HG02885 (cell line): ENCODE measurements around the gene HOXD3.
A peak's percentile ranks its signal among the peaks of the same experiment; 100 is the strongest.

Experiments used
- ATAC-seq: cut with Tn5 transposase; IDR thresholded peaks from one replicate; pipeline ENCODE4 v1.9.1; 2021; ENCODE audit warnings: mild to moderate bottlenecking; ENCODE audit not compliant: unreplicated experiment, poor library complexity

The HOXD3 gene

DNA sequence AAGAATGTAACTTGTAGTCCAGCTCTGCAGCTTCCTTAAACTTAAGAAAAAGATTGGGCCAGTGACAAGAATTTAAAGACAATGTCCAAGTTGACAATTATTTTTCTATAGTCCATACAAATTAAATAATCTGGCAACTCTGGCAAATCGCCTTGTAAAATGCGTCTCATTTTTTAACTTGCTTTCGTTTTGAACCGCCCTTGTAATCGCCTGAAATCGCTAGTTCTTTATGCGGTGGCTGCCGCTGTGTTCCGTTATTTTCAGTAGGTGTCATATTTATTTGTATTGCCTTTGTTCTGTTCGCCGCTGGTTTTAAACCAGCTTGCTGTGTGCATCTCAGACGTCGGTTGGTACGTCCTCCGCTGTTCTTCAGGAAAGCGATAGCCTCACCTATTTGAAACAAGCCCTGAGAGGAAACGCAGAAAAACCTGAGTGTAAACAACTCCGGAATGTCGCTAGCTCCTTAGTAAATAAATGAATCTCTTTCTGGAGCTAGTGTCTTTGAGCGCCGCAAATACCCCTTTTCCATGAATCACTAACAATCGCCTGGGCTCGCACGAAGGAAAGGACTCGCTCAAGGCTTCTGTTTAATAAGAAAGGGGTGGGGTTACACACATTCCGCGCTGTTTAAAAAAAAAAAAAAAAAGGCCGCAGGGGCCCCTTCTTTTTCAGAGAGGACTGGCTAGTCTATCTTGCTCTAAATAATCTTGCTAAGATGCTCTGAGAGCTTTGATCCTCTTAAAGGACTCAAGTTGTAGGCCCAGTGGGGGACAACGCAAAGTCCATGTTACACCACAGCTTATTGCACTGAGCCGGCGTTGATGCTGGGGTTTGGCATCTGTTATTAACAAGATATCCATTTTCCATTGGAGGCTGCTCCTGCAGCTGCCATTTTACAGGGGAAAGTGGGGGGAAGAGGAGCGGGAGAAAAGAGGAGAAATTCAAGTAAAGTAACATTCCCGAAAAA lies 24.6 kb upstream of the HOXD3 start:
- no peak for ATAC-seq

DNA sequence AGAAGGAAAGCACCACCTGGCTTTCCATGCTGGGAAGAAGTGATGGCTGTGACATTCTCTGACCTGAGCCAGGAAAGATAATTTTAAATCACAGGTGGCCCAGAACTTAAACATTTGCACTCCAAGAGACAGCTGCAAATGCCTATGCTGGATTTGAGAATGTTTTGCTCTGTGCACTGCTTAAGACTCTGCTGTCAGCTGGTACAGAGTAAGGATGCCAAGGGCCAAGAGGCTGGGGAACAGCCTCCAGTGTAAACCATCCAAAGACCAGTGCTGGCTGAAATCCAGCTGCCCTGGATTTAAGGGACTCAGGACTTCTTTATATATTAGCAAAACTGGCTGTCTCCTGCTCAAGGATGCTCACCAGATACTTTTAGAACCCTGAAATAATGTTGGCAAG lies 23.7 kb upstream of the HOXD3 start:
- no peak for ATAC-seq

DNA sequence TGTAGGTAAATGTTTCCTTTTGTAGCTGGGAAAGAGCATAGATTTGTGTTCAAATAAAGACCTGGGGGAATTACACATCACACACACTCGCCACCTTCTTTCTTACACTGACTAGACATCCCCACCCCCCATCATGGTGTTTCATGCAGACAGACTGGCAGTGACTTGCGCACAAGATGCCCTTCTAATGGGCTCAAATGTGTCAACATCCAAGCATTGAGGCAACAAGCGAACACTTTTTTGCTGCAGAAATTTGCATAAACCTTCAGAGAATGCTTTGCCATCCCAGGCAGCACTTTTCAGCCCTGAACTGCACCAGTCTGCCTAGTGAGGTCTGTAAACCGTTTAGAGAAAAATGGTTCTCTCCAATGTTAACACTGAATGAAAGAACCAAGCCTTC lies 23.1 kb upstream of the HOXD3 start:
- ATAC-seq = no peak

DNA sequence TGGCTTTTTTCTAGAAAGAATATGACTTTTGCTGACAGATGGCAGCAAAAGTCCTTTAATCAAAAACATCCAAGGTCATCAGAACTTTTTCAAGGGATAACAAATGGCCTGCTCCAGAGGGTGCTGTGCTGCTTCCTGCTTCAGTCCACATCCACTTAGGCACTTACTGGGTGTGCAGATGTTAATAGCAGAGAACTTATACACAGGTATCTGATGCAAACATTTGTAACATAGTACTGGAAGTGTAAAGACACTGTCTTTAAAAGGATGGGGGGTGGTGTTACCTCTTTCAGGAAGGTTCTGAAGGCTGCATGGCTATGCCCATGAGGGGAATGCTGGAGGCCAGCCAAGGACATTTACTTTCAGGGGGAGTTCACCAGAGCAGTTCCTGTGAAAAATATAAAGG lies 22.1 kb upstream of the HOXD3 start:
- ATAC-seq = no peak

DNA sequence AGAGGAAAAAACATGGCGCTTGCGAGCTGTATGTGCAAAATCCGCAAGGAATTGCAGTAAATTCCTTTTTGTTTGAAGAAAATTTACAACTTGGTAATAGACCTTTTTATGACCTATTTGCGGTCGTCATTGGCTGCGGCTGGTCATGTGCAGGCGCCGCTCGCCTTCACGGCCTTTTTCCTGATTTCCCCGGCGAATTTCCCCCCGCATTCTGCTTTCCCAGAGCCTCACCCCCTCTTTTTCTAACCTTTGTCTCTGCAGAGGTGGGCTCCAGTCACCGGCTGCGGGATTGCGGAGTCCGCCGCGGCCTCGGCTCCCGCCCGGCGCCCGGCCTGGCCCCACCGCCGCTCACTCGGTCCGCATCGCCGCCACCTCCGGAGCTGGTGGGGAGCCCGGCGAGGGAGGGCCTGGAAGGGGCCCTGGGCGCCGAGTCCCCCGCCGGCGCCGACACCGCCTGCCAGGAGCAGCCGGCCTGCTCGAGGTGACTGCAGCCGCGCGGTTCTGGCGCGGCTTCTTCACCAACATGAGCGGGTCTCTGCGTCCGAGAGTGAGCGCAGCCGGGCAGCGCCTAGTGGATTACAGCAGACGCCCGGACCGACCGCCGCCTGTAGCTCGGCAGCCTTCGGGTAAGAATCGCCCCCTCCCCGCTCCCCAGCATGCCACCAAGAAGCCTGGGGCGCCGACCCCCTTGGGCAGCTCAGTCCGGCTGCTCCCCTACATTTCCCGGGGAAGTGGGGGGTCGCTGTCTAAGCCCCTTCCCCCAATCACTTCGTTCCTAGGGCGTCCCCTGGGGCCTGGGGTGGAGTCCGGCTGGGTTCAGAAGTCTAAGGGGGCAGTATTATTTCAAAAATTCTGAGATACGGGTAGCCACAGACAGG lies 20.5 kb upstream of the HOXD3 start:
- no peak for ATAC-seq

DNA sequence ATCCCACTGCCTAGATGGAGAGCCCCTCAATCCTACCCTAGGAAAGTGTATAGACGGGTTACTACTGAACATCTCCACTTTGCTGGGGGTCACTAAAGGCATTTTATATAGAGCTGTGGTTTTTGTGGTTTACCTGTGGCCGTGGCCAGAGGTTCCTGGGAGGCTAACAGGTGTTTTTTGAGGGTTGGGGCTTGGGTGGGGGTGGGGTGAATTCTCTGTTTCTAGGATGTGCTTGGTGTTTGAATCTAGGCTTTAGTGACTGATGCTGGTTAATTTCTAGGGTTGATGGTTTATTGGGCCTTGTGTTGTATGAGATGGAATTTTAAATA lies 19.9 kb upstream of the HOXD3 start:
- ATAC-seq = no peak

DNA sequence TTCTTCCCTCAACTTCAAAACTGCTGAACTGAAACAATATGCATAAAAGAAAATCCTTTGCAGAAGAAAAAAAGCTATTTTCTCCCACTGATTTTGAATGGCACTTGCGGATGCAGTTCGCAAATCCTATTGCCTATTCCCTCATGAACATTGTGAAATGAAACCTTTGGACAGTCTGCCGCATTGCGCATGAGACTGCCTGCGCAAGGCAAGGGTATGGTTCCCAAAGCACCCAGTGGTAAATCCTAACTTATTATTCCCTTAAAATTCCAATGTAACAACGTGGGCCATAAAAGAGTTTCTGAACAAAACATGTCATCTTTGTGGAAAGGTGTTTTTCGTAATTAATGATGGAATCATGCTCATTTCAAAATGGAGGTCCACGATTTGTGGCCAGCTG lies 19.2 kb upstream of the HOXD3 start:
- no peak for ATAC-seq

DNA sequence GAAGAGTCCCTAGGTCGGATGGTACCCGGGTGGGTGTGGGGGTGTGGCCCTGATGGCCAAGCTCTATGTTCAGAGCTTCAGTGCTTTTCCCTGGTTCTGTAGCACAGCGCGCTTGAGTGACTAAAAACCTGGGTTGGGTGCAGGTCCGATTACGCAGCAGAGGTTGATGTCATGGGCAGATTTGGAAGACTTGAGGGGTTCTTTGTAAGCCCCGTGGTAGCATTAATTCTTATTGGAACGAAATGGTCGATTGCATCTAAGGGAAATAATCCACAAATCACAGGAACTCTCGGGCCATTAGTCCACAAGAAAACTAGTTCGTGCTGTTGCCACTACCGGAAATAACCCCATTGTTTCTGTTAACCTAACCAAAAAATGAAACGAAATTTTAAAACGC lies 18.6 kb upstream of the HOXD3 start:
- no peak for ATAC-seq

DNA sequence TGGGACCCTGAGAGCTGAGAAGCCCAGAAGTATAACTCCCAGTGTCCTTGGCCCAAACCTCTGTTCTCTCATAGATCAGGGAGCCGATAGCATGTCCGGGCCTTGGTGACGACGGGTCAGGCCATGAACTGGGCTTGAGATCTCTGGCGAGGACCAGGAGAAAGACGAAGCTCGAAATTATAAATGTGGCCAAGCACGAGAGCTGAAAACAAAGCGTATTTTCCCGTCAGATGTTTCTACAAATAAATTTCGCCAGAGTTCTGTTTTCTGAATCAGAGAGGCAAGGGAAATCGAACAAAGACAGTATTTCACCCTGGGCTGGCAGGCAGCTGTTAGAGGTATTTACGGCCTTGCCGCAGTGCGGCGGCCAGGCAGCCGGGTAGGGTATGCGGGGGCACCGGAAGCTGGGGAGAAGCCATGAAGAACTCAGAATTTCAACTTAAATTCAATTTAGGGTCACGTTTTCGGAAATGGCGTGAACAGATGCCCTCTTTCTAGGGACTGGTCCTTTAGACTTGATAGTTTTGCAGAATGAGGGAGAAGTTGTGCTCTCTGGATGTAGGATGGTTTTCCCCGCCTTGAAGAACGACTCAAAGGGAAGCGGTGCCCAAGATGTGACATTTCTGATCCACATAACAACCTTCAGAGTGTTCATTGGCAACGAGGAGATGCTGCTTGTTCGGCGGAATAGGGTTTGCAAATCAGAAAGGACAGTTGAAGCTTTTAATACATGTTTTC lies 18.0 kb upstream of the HOXD3 start:
- ATAC-seq = no peak

DNA sequence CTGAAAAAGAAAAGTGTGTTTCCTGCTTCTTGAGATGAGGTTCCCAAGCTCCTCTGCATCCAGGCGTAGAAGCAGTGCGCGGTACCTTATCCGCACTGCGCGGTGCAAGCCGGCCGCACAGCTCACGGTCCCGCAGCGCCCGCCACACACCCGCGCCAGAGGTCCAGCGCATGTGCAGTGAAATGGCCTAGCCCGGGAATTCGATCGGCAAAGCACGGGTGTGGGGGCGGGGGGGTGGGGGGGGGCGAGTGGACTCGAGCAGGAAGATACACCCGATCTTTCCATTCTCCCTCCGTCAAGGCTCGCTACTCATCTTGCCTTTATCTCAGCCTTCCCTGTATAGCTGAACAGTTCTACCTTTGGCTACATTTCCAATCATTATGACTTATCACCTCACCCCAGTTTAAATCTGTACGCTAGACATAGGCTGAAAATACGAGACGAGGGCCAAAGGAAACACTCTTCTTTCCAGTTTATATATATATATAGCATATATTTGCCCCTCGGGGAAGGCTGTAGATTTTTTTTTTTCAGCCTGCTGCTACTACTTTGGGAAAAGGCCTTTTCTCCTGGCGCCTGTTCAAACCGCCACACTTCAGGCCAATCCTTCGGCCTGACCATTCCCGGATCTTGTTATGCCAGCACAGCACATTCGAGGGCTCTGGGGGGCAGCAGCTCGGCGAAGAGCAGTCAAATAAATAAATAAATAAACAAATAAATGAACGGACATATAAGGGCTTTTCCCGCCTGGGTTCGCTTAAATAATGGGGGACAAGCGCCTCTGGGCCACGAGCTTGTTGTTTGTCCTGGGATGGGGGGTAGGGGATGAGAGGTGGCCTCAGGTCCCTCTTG lies 17.2 kb upstream of the HOXD3 start:
- no peak for ATAC-seq

DNA sequence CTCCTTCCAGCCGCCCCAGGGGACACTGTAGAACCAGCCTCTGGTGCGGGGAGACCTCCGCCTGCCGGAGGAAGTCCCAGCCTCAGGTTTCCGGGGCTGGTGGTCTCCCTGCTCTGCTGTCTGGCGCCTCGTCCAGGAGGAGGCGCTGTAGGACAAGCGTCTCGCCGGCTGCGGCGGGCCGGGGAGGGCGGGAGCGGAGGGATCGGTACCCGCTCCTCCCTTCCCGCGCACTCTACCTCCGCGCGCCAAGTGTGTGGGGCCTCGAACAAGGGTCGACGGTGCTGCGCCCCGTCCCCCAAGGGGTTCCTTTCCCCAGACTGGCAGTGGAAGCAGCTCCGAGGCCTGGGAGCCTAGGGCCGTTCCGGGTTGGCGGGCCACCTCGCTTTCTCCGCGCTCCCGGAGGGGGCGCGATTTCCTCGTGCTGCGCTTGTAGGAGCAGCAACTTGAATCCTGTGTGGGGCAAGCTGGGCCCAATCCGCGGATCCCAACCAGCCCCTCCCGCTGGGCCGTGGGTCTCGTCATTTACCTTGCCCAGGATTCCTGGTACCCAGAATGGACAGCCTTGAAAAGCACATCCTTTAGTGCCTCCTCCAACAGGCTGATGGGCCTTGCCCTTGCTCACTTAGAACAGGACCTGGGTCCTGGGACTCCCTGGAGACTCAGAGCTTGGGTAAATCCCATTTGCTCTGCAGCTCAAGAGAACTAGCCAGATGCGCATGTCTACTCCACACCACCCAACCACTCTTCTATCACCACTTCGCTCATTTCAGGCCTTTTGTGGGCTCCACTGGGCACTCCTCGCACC lies 16.4 kb upstream of the HOXD3 start:
- peak; percentile 92 for ATAC-seq

DNA sequence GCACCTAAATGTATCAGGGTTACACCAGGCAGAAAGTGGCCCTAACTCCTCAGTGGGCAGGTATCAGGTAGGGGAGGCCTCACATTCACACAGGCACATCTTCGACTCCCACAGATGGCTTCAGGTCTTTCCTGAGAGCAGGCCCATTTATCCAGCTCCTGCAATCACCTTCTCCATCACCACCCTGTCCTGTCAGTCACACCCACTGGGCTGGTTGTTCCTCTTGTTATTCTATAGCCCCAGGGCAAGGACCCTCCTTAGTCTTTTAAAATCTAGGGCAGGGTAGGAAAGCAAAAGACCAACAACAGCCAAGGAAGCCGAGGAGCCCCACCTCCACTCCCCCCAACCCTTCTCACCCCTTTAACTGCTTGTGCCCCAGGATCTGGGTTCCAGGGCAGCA lies 14.8 kb upstream of the HOXD3 start:
- ATAC-seq = no peak

DNA sequence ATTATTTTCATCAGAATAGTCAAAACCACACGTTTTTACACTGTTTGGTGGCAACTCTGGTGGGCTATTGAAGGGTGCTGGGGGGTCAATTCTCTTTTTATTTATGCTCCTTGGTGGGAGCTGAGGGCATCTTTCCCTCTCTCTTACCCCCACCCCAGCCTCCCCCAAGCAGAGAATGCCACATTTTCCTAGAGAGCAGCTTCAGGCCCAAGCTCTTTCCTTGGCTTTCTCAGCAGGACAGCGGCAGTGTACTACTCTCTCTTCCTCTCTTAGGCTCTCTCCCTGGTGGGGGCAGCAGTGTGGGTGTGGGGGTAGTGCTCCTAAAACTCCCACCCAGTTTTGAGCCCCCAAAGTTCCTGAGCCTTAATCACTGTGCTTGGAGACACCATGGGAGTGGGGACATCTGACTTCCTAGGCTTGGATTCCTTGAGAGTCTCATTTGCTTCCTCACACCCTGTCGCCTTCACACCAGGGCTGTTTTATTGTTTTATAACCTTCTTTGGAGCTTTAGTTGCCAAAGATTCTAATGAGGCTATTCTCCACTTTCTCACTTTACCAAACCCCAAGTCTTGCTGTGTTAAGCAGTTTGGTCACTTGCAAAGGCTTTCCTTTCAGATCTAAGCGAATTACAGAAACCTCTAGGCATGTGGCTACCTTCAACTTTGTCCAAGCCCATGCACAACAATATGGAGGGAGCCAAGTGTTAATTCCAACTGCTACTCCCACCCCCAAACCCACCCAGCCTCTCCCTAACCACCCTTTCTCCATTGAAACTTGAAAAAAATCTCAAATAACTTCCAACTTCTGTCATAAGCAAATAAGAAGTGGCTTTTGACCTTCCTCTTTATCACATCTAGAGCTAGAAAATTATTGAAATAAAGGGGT lies 11.8 kb upstream of the HOXD3 start:
- ATAC-seq = no peak

DNA sequence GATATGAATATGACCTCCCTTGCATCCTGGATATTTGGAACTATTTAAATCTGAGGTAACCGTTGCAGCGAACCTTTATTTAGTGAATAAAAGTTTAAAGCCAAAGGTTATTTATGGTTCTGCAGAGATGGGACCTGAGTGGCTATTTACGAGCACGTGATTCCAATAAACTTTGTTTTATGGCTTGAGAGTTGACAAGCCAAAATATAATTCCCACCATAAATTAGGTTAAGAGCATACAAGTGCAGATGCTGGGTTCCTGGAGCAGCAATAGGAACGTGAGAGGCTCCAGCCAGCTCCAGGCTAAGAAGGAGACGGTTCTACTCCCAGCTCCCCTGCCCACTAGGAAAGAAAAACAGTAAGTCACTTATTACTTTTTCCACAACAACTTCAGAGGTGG lies 11.0 kb upstream of the HOXD3 start:
- no peak for ATAC-seq

DNA sequence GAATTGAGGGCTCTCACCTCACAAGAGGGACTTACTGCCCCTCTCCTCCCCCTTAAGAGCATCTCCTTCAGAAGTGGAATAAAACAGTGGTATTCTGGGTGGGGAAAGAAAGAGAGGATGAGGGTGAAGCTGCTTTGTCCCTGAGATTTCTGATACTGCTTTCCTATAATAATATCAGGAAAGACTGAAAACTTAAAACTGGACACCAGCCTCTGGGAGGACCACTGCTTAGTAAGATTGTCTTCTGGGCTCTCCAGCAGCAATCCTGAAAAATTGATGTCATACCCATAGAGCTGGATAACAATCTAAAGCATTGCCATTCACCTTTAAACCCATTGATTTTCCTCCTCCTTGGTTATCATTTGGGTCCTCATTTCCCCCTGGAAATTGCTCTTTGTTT lies 10.5 kb upstream of the HOXD3 start:
- ATAC-seq = no peak

DNA sequence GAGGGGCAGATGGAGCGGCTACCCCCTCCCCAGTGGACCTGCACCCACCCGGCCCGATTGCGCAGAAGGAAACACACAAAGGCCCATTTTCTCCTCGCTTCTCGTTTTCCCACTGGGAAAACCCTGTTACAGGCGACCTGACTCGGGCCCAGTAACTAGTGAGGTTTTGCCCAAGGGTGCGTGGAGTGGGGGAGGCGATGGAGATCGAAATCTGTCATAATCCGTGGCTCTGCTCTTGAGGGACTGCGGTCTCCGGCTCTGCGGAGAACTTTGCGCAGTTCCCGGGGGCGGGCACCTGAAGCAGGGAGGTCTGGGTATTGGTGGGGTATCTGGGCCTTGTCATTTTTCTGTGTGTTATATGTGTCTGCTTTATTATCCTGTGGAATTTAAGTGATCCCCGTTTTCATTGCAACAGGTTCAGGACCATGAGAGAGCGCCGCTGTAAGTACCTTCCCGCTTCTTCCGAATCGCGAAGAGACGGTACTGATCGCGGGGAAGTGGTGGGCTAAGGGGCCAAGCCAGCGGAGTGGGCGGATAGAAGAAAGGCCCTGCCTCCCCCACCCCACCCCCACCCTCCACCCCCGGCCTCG lies 9.8 kb upstream of the HOXD3 start:
- ATAC-seq = no peak

DNA sequence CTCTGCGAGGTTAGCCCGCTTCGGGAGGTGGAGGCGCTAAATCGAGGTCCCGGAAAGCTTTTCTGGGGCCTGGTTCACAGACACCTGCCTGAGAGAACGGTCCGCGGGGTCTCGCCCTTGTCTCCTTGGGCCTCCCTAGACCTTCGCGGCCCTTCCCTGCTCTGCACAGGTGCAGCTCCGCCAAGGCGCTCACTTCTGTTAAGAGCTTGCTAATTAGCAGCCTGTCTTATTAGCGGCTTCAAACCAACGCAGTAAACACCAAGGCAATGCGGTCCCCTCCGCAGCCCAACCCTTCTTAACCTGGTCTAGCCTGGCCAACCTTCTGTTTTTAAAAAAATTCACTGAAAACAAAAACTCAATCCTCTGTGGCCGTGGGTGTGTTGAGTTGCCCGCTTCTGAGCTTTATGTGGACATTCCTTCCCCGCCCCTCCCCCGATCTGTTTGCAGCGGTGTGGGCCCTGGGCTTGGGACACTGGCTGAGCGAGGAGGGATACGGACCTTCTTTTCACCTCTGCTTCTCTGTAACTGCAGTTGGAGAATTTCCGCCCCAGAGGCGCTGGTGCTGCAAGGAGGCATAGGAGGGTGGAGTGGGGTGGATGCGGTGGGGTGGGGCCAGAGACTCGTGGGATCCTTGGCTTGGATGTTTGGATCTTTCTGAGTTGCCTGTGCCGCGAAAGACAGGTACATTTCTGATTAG lies 9.2 kb upstream of the HOXD3 start:
- ATAC-seq = no peak
